Limb (tissue), 2 donors: ENCODE results near the gene TRIM38.
"Not testable (repeated sequence)": the region's sequence is repeated elsewhere in the genome, so short reads cannot be mapped to it uniquely, and the experiment has no call there.

ENCODE experiments used
- DNase-seq, 2 donors: peaks; one replicate each; pipeline ENCODE4 v3.0.0-alpha.2; 2016; ENCODE audit errors: extremely low spot score in 2 of 2

Gene TRIM38, protein sequence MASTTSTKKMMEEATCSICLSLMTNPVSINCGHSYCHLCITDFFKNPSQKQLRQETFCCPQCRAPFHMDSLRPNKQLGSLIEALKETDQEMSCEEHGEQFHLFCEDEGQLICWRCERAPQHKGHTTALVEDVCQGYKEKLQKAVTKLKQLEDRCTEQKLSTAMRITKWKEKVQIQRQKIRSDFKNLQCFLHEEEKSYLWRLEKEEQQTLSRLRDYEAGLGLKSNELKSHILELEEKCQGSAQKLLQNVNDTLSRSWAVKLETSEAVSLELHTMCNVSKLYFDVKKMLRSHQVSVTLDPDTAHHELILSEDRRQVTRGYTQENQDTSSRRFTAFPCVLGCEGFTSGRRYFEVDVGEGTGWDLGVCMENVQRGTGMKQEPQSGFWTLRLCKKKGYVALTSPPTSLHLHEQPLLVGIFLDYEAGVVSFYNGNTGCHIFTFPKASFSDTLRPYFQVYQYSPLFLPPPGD

DNA sequence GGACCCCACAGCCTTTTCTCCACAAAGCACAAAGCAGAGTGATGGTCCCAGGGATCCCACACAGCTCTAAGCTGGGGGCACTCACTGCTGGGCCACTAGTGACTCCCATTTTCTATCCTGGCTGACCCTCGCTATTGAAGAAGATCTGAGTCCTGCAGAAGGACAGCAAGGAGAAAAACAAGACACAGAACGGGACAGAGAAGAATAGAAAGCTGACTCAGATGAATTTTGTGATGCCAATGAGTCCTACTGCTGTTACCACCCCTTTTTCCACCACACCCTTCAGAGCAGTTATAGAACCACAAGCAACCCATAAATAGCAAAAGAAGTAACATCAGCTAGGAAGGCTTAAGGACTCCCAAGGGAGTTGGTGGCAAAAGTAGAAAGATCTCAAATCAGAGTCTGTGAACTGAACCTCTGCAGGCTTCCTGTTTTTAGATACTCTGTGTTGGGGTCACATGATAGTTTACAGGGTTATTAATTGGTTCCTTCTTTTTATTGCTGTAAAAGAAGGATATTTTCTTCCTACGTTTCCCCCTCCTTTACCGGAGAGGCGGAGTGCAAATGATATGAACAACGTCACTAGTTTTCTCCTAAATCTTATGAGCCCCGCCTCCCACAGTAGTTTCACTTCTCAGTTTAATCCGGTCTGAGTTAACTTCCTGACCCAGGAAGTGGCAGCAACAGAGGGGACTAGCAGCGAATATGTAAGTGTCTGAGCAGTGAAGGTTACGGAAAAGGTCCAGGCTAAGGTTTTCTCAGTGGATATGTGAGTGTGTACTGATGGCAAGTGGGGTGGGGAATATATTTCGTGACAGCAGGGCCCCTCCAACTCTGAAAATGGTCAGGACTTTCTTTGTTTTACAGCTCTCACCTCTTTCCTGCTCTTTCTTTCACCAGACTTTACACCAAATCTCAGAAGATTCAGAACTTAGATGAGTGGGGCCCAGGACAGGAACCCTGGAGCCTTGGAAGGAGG lies at the start of gene TRIM38:
TRIM38 (plus strand) TSS at position 654 of the 979 bp plus-strand sequence. CDS start 3,721 bp downstream, outside the sequence.
- DNase-seq: peak; percentile 46 to 87

DNA sequence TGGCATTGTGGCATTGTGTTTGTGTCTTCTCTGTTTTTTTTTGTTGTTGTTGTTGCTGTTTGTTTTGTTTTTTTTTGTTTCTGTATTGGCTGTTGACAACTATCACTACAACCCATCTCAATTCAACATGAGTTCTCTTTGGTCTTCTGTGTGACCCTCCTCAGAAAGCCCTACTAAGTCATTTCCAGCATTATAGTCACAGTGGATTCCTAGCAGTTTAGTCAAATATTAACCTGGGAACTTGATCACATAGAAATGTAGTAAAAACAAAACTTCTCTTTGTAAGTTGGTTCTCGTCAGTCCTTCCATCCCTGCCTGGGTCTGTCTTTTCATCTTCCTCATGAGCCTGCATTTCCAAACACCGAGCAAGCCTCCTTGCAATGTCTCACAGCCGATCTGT lies 48.9 kb upstream of the TRIM38 start:
- DNase-seq: no peak

DNA sequence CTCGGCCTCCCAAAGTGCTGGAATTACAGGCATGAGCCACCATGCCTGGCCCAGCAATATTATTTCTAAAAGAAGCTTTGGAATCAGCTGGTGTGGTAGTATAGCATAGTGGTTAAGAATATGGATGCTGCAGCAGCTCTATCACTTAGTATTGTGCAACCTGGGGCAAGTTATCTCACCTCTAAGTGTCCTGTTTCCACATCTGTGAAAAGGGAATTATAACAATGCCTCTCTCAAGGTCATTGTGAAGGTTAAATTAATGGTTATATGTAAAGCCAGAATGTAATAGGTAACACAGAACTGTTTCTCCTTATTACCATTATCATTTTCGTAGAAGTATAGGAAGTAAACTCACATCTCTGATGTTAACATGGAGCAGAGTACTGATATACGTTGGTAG lies 46.3 kb upstream of the TRIM38 start:
- DNase-seq: no peak

DNA sequence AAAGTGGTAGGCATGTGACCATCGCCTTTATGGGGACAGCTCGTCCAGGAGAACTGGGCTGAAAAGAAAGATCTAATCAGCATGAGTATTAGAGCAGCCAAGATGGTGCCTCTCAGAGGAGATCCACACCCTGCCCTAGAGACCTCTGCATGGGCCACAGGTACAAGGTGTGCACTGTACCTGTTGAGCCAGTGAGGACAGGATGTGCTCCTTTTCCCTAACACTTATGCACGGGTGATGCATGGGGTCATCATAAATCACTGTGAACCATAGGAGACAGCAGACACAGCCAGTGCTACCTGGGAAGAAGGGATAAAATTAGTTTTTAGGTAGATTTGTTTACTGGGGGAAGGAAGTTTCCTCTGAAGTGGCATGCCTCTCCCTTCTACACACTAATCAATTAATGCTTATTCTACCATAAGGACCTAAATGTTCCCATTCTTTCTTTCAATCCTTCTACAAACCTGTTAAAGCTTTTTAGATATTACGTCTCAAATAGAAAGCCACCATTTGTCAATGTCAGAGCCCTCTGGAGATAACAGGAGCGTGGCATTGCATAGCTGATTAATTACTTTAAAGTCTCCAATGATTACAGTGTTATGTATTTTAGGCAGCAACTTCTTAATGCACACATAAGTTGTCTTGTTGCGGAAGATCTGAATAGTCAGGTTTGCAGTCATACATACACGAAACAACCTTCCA lies 45.7 kb upstream of the TRIM38 start:
- DNase-seq: no peak

DNA sequence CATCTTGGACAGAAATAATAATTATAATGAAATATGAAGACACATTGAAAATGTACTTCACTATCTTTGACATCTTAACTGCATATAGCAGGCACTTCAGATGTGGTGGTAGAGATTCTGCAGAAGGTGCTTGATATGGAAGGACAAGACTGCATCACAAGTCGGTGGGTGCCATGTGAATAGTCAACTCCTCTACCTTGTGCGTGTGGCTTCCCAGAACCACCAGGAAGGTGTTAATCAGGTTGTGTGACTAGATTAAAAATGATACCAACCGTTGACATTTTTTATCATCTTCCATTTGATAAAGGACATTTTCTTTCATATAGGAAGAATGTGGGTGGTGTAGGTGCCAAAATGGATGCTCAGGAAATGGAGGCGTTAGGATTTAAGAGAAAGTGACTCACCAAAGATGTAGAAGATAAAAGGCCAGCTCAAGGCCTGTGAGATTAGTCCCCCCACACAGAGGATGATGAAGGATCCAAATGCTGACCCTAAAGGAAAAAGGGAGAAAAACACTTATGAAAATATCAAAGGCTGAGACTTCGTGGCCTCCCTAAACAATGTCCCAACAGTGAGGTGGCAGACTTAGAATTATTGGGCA lies 44.4 kb upstream of the TRIM38 start:
- DNase-seq: no peak

DNA sequence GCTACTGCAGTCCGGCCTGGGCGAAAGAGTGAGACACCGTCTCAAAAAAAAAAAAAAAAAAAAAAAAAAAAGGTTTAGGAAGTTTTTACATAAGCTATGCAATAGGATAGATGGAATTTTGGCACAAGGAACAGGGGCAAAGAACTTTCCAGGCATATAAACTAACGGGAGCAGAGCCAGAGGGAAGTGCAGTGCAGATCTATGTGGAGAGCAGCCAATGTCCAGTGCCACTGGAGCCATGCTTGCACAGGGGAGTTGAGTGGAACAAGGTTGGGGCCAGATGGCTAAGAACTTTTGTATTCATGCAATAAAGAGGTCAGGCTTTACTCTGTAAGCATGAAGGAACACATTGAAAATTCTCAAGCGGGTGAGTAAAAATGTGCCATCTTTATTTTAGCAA lies 42.9 kb upstream of the TRIM38 start:
- no peak for DNase-seq

DNA sequence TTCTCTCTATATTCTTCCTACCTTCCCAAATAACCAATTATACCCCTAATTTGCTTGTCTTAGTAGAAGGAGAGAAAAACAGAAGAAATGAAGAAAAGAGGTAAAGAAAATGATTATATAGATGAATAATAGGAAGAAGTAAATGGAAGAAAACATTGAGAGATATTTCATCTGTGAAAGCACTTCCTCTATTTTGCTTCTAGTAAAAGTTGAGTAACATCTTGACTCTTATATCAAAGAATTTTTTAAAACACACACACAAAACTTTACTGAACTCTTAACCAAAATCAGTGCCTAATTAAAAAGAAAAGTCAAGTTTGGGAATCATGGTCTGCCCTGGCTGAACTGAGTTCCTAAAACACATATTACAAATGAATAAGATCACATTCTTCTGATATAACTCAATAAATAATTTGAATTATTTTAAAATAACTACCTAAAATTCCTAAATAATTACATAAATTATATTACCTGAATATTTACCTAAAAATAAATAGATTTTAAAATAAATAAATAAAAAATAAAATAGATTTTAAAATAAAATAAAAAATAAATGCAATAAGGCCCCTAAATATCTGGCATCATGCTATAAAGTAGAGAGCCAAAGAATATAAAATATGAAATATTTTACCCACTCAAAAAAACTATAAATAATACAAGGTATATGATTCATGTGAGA lies 40.9 kb upstream of the TRIM38 start:
- DNase-seq: no peak

DNA sequence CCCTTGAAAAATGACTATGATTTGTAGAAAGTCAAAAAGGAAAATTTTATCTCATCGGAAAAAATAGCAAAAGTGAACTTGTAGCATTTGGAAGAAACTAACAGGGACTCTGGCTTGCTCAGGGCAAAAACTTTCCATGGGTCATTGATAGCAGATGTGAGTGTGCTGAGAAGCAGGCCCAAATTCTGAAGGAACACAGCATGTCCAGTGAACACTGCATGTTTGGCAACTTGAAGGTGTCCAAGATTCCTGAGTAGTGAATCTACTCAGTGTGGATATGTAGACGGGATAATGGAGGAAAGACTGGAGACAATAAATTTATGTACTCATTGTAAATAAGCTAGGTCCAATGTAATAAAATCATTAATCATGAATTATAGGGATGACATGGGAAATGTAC lies 40.3 kb upstream of the TRIM38 start:
- no peak for DNase-seq

DNA sequence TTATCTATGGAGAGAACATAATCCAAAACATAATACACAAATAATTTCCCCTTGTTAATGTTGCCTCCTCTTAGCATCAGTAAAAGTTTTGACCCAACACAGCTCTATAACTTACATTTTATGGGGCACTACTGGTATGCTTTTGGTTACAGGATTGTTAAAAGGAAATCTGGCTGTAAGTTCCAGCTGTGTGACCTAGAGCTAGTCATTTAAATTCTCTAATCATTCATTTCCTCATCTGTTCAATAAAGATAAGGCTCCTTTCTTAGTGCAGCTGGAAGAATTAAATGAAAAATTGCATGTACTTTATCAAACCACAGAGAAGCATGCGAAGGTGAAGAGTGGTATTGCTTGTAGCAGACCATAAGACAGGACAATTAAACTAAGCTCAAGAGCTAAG lies 36.7 kb upstream of the TRIM38 start:
- DNase-seq: no peak

DNA sequence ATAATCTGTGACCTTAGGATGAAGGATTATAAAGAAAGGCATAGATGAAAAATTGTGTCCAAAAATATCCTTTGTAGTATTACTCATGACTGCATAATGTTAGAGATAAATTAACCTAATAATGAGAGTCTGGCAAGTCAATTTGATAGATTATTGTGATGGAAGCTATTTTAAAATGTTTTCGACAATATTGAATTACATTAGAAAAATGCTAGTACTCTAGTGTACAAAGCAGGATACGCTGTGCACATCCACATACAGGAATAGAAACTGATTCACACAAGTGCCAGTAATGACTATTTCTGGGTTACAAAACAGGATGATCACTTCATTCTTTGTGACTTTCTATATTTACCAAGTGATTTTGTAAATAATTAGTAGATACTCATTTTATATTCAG lies 35.4 kb upstream of the TRIM38 start:
- no peak for DNase-seq

DNA sequence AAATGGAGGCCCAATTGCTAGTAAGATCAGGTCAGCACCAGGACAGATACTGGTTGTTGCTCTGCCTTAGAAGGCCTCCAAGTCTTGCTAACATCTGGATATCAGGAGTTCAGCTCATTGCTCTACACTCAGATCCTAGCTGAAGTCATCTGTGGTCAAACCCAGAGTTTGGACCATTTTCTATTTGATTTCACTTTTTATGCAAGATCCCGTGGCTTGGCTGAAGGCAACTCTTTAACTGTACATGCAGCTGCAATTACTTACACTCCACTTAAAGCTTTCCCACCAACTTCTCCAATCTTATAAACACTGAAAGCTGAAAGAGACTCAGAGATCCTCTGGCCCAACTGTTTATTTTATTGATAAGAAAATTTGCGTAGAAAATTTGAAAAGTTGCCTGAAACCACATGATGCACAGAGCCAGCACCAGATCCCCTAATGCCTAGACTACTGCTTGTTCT lies 34.8 kb upstream of the TRIM38 start:
- no peak for DNase-seq

DNA sequence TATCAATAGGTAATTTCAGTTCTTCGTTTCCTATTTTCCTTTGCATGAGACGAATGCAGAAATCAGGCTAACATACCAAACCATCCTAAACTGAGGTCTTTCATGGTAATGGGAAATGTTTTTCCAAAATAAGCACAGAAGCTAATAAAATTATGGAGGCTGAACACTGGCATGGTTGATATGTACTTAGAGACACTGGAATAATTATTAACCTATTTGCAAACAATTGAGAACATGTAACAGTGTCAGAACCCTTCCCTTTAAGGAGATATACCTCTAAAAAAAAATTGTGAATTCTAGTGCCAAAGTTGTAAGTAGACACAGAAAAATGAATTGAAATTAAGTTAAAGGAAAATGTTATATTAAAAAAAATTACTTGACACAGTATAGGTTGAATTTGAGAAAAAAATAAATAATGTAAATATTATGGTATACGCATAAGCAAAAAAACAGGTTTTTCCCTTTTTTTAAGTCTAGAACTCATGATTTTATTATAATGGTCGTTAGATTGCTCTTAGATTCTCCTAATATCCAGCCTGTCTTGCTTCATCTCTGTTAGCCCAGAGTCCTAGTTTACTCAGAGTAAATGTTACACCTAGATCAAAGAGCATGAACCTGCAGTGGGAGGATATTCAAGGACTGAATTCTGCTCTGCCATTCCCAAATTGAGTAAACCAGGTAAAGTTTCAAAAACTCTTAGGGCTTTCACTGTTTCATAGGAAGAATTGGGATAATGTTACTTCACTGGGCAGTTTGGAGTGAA lies 33.9 kb upstream of the TRIM38 start:
- no peak for DNase-seq

DNA sequence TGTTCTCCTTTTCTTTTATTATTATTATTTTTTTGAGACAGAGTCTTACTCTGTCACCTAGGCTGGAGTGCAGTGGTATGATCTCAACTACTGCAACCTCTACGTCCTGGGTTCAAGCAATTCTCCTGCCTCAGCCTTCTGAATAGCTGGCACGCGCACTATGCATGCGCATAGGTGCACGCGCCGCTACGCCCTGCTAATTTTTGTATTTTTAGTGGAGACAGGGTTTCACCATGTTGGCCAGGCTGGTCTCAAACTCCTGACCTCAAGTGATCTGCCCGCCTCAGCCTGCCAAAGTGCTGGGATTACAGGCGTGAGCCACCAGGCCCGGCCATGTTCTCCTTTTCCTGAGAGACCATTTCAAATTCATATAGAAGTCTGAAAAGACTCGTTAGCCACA lies 32.8 kb upstream of the TRIM38 start:
- not testable (repeated sequence) for DNase-seq

DNA sequence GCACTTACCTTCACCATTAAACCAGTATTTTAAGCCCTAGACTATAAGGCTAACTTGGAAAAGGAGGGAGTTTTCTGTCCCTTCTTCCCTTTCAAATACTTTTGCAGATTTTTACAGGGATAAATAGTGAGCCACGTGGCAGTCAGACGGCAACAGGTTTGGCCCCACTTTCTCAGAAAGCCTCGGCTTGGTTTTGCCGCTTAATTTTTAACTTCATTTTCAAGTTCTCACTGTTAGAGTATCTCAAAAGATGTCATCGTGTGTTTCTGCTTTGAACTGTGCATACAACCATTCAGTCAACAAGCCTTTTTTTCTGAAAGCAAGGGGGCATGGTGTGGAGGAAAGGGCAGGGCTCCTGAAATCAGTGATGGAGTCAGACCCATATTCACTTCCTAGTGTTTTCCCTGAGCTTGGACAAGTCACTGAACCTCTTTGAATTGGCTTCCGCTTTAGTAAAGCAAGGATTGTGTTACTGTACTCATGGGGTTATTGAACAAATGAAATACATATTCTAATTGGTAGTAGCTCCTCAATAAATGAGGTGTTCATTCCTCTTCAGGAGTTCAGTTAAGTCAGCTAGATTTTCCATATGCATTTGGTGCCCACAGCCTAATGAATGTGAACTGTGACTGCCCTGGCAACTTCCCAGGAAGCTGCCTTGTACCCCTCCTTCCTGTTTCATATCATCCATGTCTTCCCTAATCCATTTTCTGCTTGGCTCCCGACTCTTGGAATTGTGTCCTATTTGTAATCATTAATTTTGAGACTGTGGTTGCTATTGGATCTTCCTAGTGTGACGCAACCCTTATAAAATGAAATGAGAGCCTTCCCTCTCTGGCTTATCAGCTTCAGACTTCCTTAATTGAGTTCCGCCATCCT lies 31.8 kb upstream of the TRIM38 start, which contains the start of gene SLC17A2:
SLC17A2 (minus strand) TSS at position 160 of the 879 bp plus-strand sequence. CDS start 4,895 bp downstream, outside the sequence.
- DNase-seq: no peak

DNA sequence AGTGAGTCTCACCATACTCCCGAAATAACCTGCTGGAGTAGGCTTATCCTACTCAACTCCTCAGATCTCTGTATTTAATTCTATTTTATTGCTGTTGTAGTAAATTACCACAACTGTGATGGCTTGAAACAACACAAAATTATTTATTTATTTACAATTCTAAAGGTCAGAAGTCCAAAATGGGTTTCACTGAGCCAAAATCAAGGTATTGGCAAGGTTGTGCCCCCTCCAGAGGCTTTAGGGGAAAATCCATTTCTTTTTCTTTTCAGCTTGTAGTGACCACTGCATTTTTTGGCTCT lies 31.2 kb upstream of the TRIM38 start:
- no peak for DNase-seq

DNA sequence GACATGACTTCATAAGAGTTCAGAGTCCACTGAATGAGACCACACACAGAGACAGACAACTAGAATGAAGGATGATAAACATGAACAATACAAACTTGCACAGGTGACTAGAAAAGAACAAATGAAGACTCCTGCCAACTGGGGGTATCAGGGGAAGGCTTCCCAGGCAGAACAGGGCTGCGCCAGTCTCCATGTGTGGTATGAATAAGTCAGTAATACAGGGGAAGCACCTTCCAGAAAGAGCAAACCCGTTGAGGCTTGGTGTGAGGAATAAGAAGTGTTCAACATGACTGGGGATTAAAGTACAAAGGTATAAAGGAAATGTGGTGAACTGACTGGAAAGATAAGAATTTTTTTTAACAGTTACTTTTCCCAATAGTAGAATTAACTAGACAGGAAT lies 28.4 kb upstream of the TRIM38 start:
- DNase-seq: no peak

DNA sequence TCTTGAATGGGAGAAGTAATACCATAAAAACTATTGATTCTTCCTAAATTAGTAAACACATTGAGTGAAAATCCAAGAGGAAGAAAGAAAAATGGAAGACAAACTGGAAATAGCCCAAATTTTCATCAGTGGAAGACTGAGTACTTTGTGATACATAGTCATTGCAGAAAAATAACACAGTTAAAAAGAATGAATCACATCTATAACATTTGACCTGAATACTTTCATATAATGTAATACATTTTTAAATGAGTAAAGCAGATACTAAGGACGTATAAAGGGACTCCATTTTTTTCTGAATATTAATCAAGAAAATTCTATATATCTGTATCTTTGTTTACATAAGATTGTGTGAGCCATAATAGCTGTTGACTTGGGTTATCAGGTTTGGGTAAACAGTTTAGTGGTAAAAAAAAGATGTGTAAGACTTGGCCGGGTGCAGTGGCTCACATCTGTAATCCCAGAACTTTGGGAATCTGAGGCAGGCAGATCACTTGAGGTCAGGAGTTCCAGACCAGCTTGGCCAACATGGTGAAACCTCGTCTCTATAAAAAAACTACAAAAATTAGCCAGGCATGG lies 27.8 kb upstream of the TRIM38 start:
- DNase-seq: no peak

DNA sequence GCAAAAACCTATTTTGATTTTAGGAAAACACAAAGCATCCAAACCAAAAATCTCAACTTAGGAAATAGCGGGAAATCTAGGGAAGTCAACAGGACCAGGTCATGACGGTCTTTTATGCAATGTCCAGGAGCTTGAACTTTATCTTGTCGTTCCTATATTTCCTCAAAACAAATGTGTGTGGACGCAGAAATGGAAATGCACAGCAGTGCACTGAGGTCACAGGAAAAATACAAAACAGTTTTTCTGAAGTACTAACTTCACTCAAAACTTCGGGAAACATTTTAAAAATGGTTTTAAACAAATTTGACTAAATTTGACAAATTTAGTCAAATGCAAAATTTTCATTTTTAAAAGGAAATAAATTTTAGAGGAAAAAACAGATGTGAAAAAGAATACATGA lies 26.6 kb upstream of the TRIM38 start:
- DNase-seq: no peak

DNA sequence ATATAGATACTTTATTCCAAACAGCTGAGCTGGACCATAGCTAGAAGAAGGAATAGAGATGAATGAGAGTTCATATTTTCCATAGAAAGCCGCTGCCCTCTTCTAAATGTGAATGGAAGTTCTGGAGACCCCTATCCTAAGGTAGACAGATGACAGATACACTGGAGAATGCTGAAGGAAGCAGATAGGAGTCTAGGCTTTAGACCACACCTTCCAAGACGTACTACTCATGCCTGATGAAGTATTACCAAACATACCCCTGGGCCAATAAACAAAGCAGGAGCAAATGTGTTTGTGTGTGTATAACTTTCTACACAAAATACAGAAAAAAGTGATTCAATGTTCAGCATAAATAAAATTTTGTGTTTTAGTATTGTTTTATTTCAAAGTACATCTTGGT lies 23.0 kb upstream of the TRIM38 start:
- DNase-seq: no peak
